Activated T-cell treated with anti-CD3 and anti-CD28 coated beads, Interleukin-2, amount 50 U/mL, for 4 hours (primary cell): ENCODE measurements around the gene WDR26. TPM values are rescaled to one million over a fixed set of nuclear protein-coding genes. Genes with fewer than 3 reads are reported as not detected.
"Not testable (repeated sequence)": the region's sequence is repeated elsewhere in the genome, so short reads cannot be mapped to it uniquely, and the experiment has no call there.

Experiments
- ATAC-seq, 2 donors: fragments of 200-7000 bp; cut with Tn5 transposase; one replicate each; pipeline ENCODE4 v1.10.0; 2021
- DNase-seq: peaks from one replicate; pipeline ENCODE4 v3.0.0-alpha.2; 2020
- H3K27me3 Mint-ChIP-seq: one replicate; pipeline ENCODE4 v1.8.0; 2021; ENCODE audit warnings: low read depth, mixed read lengths
- H3K36me3 Mint-ChIP-seq: one replicate; pipeline ENCODE4 v1.8.0; 2022; ENCODE audit warnings: mixed read lengths; ENCODE audit not compliant: insufficient read depth
- H3K4me1 Mint-ChIP-seq: one replicate; pipeline ENCODE4 v1.8.0; 2021; ENCODE audit warnings: low read depth, mixed read lengths
- H3K4me3 Mint-ChIP-seq: one replicate; pipeline ENCODE4 v1.8.0; 2021; ENCODE audit warnings: mild to moderate bottlenecking, moderate library complexity, mixed read lengths
- H3K9me3 Mint-ChIP-seq: one replicate; pipeline ENCODE4 v1.8.0; 2021; ENCODE audit warnings: mixed read lengths
- total RNA-seq, 3 donors: library from RNA; stranded (reverse); gene quantifications; one replicate each; pipeline ENCODE4 v1.2.1, GENCODE V29; 2021

The WDR26 gene
- total RNA-seq, 3 donors from 2014 or later: 48.9 to 58.6 (median 53.6) TPM

GRCh38 chr1:224358237-224358636 lies 76.4 kb downstream of the WDR26 start:
- no peaks in the 10 kb centered on the region for H3K27me3 Mint-ChIP-seq
- H3K36me3 Mint-ChIP-seq: peaks cover 13% of the 10 kb centered on the region
- peaks cover 45% of the 10 kb centered on the region for H3K4me1 Mint-ChIP-seq
- ATAC-seq: no peak
- peak overlapping the region; percentile 90 for H3K4me3 Mint-ChIP-seq
- DNase-seq: no peak
- no peaks in the 10 kb centered on the region for H3K9me3 Mint-ChIP-seq

GRCh38 chr1:224357626-224358124 lies 76.9 kb downstream of the WDR26 start:
- peak overlapping the region; percentile 90 for H3K4me3 Mint-ChIP-seq
- peaks cover 42% of the 10 kb centered on the region for H3K4me1 Mint-ChIP-seq
- ATAC-seq (no peak), DNase-seq (no peak)
- H3K36me3 Mint-ChIP-seq: peaks cover 11% of the 10 kb centered on the region
- H3K9me3 Mint-ChIP-seq: no peaks in the 10 kb centered on the region
- H3K27me3 Mint-ChIP-seq: no peaks in the 10 kb centered on the region

- ATAC-seq (peak; percentile 99), DNase-seq (peak; percentile 85)
- peaks cover 36% of the 10 kb centered on the region for H3K4me1 Mint-ChIP-seq
- H3K4me3 Mint-ChIP-seq: peak within 1 kb of the TSS; percentile 90
- H3K9me3 Mint-ChIP-seq: no peaks in the 10 kb centered on the region
- H3K36me3 Mint-ChIP-seq: peaks cover 7% of the 10 kb centered on the region
- H3K27me3 Mint-ChIP-seq: no peaks in the 10 kb centered on the region
Observed at GRCh38 chr1:224356685-224357625, 77.6 kb downstream of the WDR26 start, which contains the start of gene CNIH4. TSS of gene CNIH4 (plus strand) at chr1:224356879. CDS start at chr1:224356925, 46 bp downstream.

GRCh38 chr1:224353975-224354925 lies 80.3 kb downstream of the WDR26 start:
- Mint-ChIP-seq H3K36me3 (peaks cover 6% of the 10 kb centered on the region), H3K4me3 (no peak overlapping the region), H3K4me1 (peaks cover 21% of the 10 kb centered on the region), H3K9me3 (no peaks in the 10 kb centered on the region), H3K27me3 (no peaks in the 10 kb centered on the region)
- DNase-seq (no peak), ATAC-seq (no peak)

GRCh38 chr1:224352436-224353085 lies 82.0 kb downstream of the WDR26 start:
- peaks cover 15% of the 10 kb centered on the region for H3K4me1 Mint-ChIP-seq
- not testable (repeated sequence) for H3K27me3 Mint-ChIP-seq, H3K36me3 Mint-ChIP-seq, H3K9me3 Mint-ChIP-seq, DNase-seq, ATAC-seq, H3K4me3 Mint-ChIP-seq

- not testable (repeated sequence) for ATAC-seq, DNase-seq, H3K36me3 Mint-ChIP-seq, H3K27me3 Mint-ChIP-seq, H3K4me3 Mint-ChIP-seq, H3K9me3 Mint-ChIP-seq
- peaks cover 15% of the 10 kb centered on the region for H3K4me1 Mint-ChIP-seq
Observed at GRCh38 chr1:224349716-224350115, 84.9 kb downstream of the WDR26 start.

- DNase-seq (no peak), ATAC-seq (no peak)
- peaks cover under 1% of the 10 kb centered on the region for H3K9me3 Mint-ChIP-seq
- no peaks in the 10 kb centered on the region for H3K36me3 Mint-ChIP-seq
- H3K27me3 Mint-ChIP-seq: no peaks in the 10 kb centered on the region
- H3K4me1 Mint-ChIP-seq: peaks cover 15% of the 10 kb centered on the region
- H3K4me3 Mint-ChIP-seq: no peak overlapping the region
Observed at GRCh38 chr1:224348137-224348536, 86.5 kb downstream of the WDR26 start.

- no peaks in the 10 kb centered on the region for H3K36me3 Mint-ChIP-seq
- H3K4me1 Mint-ChIP-seq: peaks cover 15% of the 10 kb centered on the region
- DNase-seq (no peak), ATAC-seq (no peak)
- H3K4me3 Mint-ChIP-seq: no peak overlapping the region
- H3K9me3 Mint-ChIP-seq: peaks cover 4% of the 10 kb centered on the region
- H3K27me3 Mint-ChIP-seq: no peaks in the 10 kb centered on the region
Observed at GRCh38 chr1:224343679-224344078, 90.9 kb downstream of the WDR26 start.

- not testable (repeated sequence) for H3K36me3 Mint-ChIP-seq
- DNase-seq (peak; percentile 27), ATAC-seq (peak; percentile 69 to 72)
Observed at GRCh38 chr1:224340453-224341384, 93.9 kb downstream of the WDR26 start.

GRCh38 chr1:224339442-224340033 lies 95.1 kb downstream of the WDR26 start:
- Mint-ChIP-seq H3K4me3 (no peak overlapping the region), H3K9me3 (peaks cover 4% of the 10 kb centered on the region), H3K27me3 (no peaks in the 10 kb centered on the region), H3K36me3 (no peaks in the 10 kb centered on the region), H3K4me1 (peaks cover 3% of the 10 kb centered on the region)
- ATAC-seq (no peak), DNase-seq (no peak)

More at GRCh38 chr1:224340453-224341384, 93.9 kb downstream of the WDR26 start:
- H3K9me3 Mint-ChIP-seq, H3K4me1 Mint-ChIP-seq, H3K27me3 Mint-ChIP-seq: not testable (repeated sequence)
- peak overlapping the region; percentile 68 for H3K4me3 Mint-ChIP-seq

- Mint-ChIP-seq H3K27me3 (no peaks in the 10 kb centered on the region), H3K9me3 (peaks cover 4% of the 10 kb centered on the region), H3K4me3 (no peak overlapping the region), H3K4me1 (peaks cover 12% of the 10 kb centered on the region), H3K36me3 (no peaks in the 10 kb centered on the region)
- ATAC-seq (no peak), DNase-seq (no peak)
Observed at GRCh38 chr1:224338150-224338838, 96.3 kb downstream of the WDR26 start.
